Left lobe of liver (tissue), 1 donor: ENCODE measurements around the gene DUOX1. TPM values are rescaled to one million over a fixed set of nuclear protein-coding genes. Genes with fewer than 3 reads are reported as not detected.

ENCODE experiments used
- total RNA-seq: library from RNA; stranded (reverse); gene quantifications from one replicate; pipeline ENCODE4 v1.2.1, GENCODE V29; 2021
- donor health status: DM: no; HTN: yes; CAD: no.

Gene DUOX1
- total RNA-seq, 1 donor from 2014 or later, result 0.45 TPM

Other genes with a start within 250 kb of the DUOX1 start
- gene TERB2, start 173.3 kb upstream of the DUOX1 start, total RNA-seq, result not detected
- gene SORD, start 106.8 kb upstream of the DUOX1 start, total RNA-seq, result 342 TPM
- gene DUOX2, start 15.8 kb upstream of the DUOX1 start, total RNA-seq, result 0.10 TPM
- not detected for gene DUOXA2, start 15.7 kb upstream of the DUOX1 start, total RNA-seq
- gene DUOXA1, start 115 bp upstream of the DUOX1 start, total RNA-seq, result not detected
- 18.4 TPM for gene SHF, start 58.0 kb downstream of the DUOX1 start, total RNA-seq
- 0.15 TPM for gene SLC28A2, start 122.2 kb downstream of the DUOX1 start, total RNA-seq
- gene GATM, start 248.6 kb downstream of the DUOX1 start, total RNA-seq, result 570 TPM